Stimulated activated CD4-positive, alpha-beta T cell treated with anti-CD3 and anti-CD28 coated beads, Interleukin-4, amount 100 ng/mL, for 48 hours (primary cell): ENCODE measurements around the gene MAST2.
"Not testable (repeated sequence)": the region's sequence is repeated elsewhere in the genome, so short reads cannot be mapped to it uniquely, and the experiment has no call there.

ENCODE experiments used
- DNase-seq, 2 donors: peaks; one replicate each; pipeline ENCODE4 v3.0.0-alpha.2; 2020; ENCODE audit warnings: low read depth in 2 of 2

MAST2 gene

GRCh38 chr1:45894331-45894730, 90.9 kb downstream of the MAST2 start:
- DNase-seq: no peak

DNA sequence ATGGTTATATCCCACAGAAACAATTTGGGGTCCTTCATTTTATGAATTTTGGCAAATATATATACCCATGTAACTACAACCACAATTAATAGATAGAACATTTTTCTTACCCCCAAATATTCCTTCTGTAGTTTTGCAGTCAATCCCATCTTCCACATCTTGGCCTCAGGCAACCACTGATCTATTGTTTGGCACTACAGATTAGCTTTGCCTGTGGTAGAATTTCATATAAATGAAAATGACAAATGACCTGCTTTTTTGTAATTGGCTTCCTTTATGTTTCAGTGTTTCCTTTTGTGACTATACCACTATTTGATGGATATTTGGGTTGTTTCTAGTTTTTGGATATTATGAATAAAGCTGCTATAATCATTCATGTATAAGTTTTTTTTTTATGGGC, 91.5 kb downstream of the MAST2 start:
- no peak for DNase-seq

- DNase-seq: no peak
Observed at GRCh38 chr1:45895406-45895805, 92.0 kb downstream of the MAST2 start.

- no peak for DNase-seq
Observed at GRCh38 chr1:45906883-45907282, 103.5 kb downstream of the MAST2 start.

DNA sequence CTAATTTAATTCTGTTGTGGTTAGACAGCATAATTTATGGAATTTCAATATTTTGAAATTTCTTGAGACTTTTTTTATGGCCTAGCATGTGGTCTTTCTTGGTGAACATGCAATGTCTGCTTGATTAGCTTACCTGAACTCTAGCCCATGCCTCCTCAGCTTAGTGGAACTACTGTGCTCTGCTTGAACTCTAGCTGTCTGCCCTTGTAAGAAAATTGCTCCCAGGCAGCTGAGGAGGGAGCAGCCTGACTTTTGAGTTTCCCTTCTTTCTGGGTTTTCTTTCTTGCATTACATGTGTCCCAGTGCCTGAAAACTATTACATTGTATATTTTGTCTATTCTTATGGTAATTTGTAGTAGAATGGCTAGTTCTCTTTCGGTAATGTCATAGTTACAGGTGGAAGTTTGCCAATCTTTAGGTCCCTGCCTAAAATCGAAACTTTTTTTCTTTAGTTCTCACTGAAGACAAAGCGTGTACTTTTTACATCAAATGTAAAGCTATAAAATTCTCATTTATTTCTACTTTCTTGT, 105.3 kb downstream of the MAST2 start:
- no peak for DNase-seq

- no peak for DNase-seq
Observed at GRCh38 chr1:45911634-45912033, 108.2 kb downstream of the MAST2 start.

DNA sequence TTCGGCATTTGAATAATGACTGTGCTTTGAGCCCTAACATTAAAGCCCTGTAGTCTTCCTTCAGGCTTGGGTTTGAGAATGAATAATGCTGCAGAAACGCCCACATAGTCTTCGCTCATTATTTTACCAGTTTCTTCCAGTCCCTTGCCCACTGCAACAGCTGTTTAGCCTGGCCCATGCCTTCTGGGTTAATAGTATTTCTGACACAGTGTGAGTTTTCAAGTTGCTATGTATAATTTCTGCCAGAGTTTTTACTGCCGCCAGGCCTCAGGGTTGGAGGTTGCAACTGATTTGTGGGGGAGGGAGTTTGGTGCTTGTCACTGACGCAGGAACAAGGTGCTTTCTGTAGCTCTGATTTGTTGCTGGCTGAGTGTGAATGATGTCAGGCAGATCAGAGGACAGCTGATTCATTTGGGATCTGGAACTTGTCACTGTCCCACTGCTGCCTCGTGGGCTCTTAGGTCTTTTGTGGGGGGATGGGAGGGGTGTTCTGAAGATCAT, 109.8 kb downstream of the MAST2 start:
- DNase-seq: peak in 1 of 2 donors; percentile 1

- no peak for DNase-seq
Observed at GRCh38 chr1:45913731-45914501, 110.5 kb downstream of the MAST2 start.

- DNase-seq: no peak
Observed at GRCh38 chr1:45914836-45915235, 111.4 kb downstream of the MAST2 start.

DNA sequence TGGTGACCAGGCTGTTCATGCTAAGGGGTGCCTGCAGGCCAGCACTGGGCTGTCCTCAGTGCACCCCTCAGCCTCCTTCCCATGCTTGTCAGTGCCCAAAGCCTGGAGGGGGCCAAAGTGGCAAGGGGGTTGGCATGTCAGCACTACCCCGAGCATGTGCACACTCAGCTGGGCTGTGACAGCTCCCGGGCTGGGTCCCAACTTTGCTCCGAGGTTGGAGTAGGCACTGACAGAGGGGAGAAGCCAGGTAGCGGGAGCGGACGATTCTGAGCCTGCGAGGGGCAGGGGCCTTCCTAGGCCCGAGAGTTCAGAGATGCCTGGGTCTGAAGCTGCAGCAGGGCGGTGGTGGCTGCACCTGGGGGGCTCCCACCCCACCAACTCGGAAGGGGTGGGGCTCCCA, 119.0 kb downstream of the MAST2 start:
- DNase-seq: no peak

DNA sequence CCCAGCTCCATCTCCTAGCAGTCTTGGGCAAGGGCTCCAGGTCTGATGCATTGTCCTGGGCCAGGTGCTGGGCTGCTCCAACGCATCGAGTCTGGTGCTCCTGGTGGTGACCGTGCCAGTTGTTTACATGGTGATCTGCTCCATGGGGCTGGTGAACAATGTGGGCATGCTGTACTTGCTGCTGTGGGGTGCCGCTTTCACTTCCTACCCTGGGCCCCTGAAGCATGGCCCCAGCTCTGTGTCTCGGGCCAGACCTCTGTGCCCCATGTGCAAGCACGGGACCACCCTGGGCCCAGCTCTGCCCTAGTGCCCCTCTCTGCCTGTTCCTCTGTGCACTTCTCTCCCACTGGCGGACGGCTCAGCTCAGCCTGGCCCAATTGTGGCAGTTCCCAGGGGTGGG, 119.4 kb downstream of the MAST2 start:
- DNase-seq: no peak

DNA sequence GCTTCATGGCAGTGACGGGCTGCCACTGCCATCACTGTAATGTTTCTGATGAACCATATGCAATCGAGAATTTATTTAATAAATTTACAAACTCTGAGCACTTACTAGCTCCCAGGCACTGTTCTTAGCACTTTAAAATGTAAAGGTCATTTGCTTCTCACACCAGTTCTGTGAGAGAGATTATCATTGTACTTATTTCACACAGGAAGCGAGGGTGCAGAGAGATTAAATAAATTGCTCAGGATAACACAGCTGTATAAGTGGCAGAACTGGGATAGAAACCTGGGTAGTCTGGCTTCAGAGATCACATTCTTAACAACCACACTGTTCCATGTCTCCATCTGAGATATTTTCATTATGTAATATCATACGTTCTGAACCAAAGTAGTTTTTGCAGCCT, 119.9 kb downstream of the MAST2 start:
- DNase-seq: no peak

DNA sequence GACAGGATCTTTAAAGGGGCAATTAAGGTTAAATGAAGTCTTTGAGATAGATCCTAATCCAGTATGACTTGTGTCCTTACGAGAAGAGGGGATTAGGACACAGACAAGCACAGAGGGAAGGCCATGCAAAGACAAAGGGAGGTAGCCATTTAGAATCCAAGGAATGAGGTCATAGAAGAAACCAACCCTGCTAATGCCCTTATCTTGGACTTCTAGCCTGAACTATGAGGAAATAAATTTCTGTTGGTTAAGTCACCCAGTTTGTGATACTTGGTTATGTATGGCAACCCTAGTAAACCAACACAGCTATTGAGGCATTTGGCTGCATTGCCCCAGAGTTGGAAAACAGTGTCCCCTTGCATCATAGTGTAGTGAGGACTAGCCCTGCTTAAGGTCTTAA, 121.3 kb downstream of the MAST2 start:
- DNase-seq: no peak

- DNase-seq: no peak
Observed at GRCh38 chr1:45925728-45926287, 122.4 kb downstream of the MAST2 start.

GRCh38 chr1:45926330-45926729, 122.9 kb downstream of the MAST2 start:
- DNase-seq: no peak

- not testable (repeated sequence) for DNase-seq
Observed at GRCh38 chr1:45927231-45927915, 124.0 kb downstream of the MAST2 start.

- no peak for DNase-seq
Observed at GRCh38 chr1:45928486-45929205, 125.2 kb downstream of the MAST2 start.

DNA sequence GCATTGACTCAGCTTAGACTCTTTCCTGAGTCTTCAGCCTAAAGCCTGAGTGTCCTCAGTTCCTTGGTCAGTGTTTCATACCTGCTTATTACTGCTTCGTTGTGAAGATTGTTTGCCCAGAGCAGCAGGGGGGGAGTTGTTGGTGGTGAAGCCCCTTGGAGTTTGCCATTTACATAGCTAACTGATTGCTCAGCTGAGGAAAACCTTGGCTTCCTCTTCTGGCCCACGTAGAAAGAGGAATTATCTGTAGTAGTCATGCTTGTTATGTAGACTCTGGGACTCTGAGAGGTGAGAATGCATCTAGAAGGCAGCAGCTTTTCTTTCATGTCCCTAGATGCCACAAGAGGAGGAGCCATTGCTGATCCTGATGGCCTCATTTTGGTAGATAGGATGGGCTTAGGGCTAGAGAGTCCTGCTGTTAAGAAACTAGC, 125.9 kb downstream of the MAST2 start:
- no peak for DNase-seq

DNA sequence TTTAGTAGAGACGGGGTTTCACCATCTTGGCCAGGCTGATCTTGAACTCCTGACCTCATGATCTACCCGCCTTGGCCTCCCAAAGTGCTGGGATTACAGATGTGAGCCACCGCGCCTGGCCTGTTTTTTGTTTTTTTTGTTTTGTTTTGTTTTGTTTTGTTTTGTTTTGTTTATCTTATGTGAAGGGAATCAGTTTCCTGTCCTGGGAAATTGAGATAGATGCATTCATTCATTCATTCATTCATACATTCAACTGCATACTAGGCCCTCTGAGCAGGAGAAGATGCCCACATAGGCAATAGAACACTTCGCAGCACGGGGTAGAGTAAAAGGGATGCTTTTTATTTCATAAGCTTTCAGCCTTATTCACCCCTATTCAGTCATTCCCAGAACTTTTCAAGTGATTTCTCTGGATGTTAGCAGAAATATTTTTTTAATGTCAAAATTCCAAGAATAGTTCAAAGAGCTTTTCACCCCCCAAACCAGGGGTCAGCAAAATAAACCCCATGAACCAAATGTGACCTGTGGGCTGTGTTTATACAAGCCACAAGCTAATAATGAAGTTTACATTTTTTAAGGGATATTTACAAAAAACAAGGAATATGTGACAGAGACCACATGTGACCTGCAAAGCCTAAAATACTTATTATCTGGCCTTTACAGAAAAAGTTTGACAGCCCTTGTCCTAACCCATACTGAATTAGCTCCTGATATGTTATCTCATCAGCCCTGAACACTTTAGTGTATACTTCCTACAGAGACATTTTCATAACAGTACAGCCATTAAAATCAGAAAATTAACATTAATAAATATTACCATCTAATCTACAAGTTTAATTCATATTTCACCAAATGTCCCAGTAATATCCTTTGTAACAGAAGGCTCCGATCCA, 127.1 kb downstream of the MAST2 start:
- DNase-seq: no peak

- not testable (repeated sequence) for DNase-seq
Observed at GRCh38 chr1:45932205-45932604, 128.8 kb downstream of the MAST2 start.

DNA sequence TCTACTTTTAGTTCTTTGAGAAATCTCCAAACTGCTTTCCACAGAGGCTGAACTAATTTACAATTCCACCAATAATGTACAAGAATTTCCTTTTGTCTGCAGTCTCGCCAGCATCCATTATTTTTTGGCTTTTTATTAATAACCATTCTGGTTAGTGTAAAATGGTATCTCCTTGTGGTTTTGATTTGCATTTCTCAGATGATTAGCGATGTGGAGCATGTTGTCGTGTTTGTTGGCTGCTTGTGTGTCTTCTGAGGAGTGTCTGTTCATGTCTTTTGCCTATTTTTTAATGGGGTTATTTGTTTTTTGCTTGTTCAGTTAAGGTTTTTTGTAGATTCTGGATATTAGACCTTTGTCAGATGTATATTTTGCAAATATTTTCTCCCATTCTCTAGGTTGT, 131.5 kb downstream of the MAST2 start:
- DNase-seq: no peak
